CD4-positive, alpha-beta memory T cell (primary cell): Measurements from ENCODE around the gene NR1H3. TPM values are rescaled to one million over a fixed set of nuclear protein-coding genes. Genes with fewer than 3 reads are reported as not detected.

Source experiments
- CTCF ChIA-PET: fragments of 350-600 bp; sonication (Branson Sonifier 250); formaldehyde crosslinking; loops from one replicate; lab custom pipeline; 2021; ENCODE audit warnings: inconsistent platforms; ENCODE audit not compliant: partially characterized antibody; lab: Charles Lee
- POLR2A ChIA-PET: fragments of 350-600 bp; sonication (Branson Sonifier 250); formaldehyde crosslinking; loops from one replicate; lab custom pipeline; 2021; ENCODE audit not compliant: partially characterized antibody; lab: Charles Lee
- DNase-seq, 5 donors: peaks; one replicate each; pipeline versions ENCODE4 v3.0.0 to v3.0.0-alpha.2; 2020 to 2022; ENCODE audit warnings: mixed read lengths in 1 of 5
- H3K27ac ChIP-seq: one replicate; pipeline ENCODE4 v1.7.0; 2013; ENCODE audit warnings: low read depth, low read length
- H3K27me3 ChIP-seq: 2 replicates; pipeline ENCODE4 v1.7.0; 2013; ENCODE audit warnings: mild to moderate bottlenecking, low read length, moderate library complexity; ENCODE audit not compliant: insufficient read depth
- H3K36me3 ChIP-seq: 2 replicates; pipeline ENCODE4 v1.7.0; 2013; ENCODE audit warnings: mild to moderate bottlenecking, low read length, moderate library complexity; ENCODE audit not compliant: insufficient read depth
- H3K4me1 ChIP-seq: 2 replicates; pipeline ENCODE4 v1.7.0; 2013; ENCODE audit warnings: mild to moderate bottlenecking, low read length, moderate library complexity; ENCODE audit not compliant: insufficient read depth
- H3K4me3 ChIP-seq, 2 donors: one replicate each; pipeline ENCODE4 v1.7.0; 2013; ENCODE audit warnings: low read length in 2 of 2, mild to moderate bottlenecking in 1 of 2
- H3K9me3 ChIP-seq, 2 donors: one replicate each; pipeline ENCODE4 v1.7.0; 2013; ENCODE audit warnings: low read length in 2 of 2, control low read depth in 1 of 2; ENCODE audit not compliant: control insufficient read depth in 1 of 2
- H3K27ac Mint-ChIP-seq, 7 donors: one replicate each; pipeline ENCODE4 v1.8.0; 2020 to 2021; ENCODE audit warnings: mixed read lengths in 7 of 7, mild to moderate bottlenecking in 6 of 7, inconsistent platforms in 3 of 7, moderate library complexity in 3 of 7
- H3K27me3 Mint-ChIP-seq, 2 donors: one replicate each; pipeline ENCODE4 v1.8.0; 2020 to 2021; ENCODE audit warnings: mixed read lengths in 2 of 2
- H3K36me3 Mint-ChIP-seq, 2 donors: one replicate each; pipeline ENCODE4 v1.8.0; 2020 to 2021; ENCODE audit warnings: mixed read lengths in 2 of 2, inconsistent platforms in 1 of 2, mild to moderate bottlenecking in 1 of 2
- H3K4me1 Mint-ChIP-seq, 4 donors: one replicate each; pipeline ENCODE4 v1.8.0; 2020 to 2021; ENCODE audit warnings: mixed read lengths in 4 of 4, mild to moderate bottlenecking in 1 of 4
- H3K4me3 Mint-ChIP-seq, 8 donors: one replicate each; pipeline ENCODE4 v1.8.0; 2020 to 2021; ENCODE audit warnings: mixed read lengths in 8 of 8, mild to moderate bottlenecking in 7 of 8, moderate library complexity in 6 of 8, inconsistent platforms in 3 of 8
- H3K9me3 Mint-ChIP-seq, 8 donors: one replicate each; pipeline ENCODE4 v1.8.0; 2020 to 2021; ENCODE audit warnings: mixed read lengths in 8 of 8, mild to moderate bottlenecking in 5 of 8, inconsistent platforms in 3 of 8, moderate library complexity in 1 of 8
- intact Hi-C: fragments of 100-400 bp; cut with micrococcal nuclease; formaldehyde crosslinking; loops from one replicate; pipeline ENCODE4 v1.15.1; 2023
- polyA plus RNA-seq, 2 donors: library from polyadenylated mRNA; unstranded; fragments of 300-500 nt; fragmentation: Illumina TruSeq; gene quantifications; one replicate each; pipeline ENCODE4 v1.2.3, GENCODE V29; 2021
- total RNA-seq, 2 experiments: library from RNA; stranded (reverse); gene quantifications; one replicate each; pipeline ENCODE4 v1.2.3, GENCODE V29; 2021

Gene NR1H3
- total and polyA plus RNA-seq, 4 experiments from 2014 or later = 3.3 to 20.0 (median 12.8) TPM

DNA sequence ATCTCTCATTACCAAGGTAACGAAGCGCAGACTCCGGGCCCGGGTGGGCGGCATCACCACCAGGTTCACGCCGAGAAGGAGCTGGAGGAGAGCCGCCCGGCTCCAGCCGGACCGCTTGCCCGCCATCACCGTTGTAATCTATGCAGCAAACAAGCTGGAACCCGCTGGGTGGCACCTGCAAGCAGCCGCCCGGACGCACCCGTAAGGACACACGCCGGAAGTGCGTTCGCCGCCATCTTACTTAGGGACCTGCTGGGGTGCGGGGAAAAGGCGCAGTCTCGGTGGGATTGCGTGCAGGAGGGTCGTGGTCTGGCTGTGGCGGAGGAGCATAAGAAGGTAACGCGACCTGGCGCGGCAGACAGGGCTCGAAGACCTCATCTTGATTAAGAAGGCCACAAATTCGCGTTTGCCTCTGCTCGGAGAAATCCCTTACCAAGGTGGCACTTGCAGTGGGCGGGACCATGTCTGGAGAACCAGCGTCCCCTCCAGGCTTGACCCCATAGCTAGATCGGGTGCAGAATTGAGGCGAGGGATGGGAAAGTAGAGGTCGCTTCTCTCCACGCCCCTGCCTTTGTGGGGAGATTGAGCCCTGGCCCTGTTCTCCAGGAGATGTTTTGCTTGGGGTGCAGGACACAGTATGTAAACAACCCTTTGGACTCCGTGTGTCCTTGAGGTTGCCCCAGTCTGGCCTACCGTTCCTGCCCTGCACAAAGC lies 9.0 kb upstream of the NR1H3 start, which contains the start of gene ACP2:
Gene ACP2, minus strand, starts transcription at position 151 of the 714 bp plus-strand sequence. Its CDS starts 25 bp downstream, at position 126.
- intact Hi-C loops = loop anchor here (1.0 to 5.0 kb wide), 7 partner anchors 20 to 549 kb away; partner anchors contain the start of genes ARHGAP1, FNBP4, KBTBD4 and NDUFS3
- H3K27me3 Mint-ChIP-seq = no peaks in the 10 kb centered on the region

DNA sequence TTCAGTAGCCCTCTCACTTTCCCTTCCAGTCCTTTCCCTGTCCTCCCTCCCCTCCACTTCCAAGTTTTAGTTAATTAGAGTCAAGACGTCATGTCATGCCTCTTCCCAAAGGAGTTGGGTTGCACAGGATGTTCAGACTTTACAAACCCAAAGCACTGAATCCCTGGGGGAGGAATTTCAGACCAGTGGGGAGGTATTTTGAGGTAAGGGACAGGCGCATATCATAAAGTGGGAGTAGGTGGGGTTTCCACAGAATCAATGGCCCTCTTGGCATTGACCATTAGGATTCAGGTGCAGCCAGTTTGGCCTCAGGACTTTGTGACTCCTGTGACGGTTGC lies 8.4 kb upstream of the NR1H3 start:
- Histone ChIP-seq H3K27ac (peak overlapping the region; percentile 75), H3K4me3 (peak overlapping the region; percentile 89 to 94), H3K36me3 (peaks cover 18% of the 10 kb centered on the region)

More for the DNA sequence above, 9.0 kb upstream of the NR1H3 start, which contains the start of gene ACP2:
- no peaks in the 10 kb centered on the region for H3K9me3 Mint-ChIP-seq
- Histone ChIP-seq H3K4me3 (peak within 1 kb of the TSS; percentile 89 to 94), H3K36me3 (peaks cover 19% of the 10 kb centered on the region), H3K9me3 (no peaks in the 10 kb centered on the region), H3K4me1 (peaks cover 20% of the 10 kb centered on the region), H3K27ac (peak within 1 kb of the TSS; percentile 75), H3K27me3 (no peaks in the 10 kb centered on the region)
- H3K4me3 Mint-ChIP-seq = peak within 1 kb of the TSS; percentile 99 to 100 (median 99)
- H3K4me1 Mint-ChIP-seq = peaks cover 12 to 29% (median 20%) of the 10 kb centered on the region in 4 donors
- peak; percentile 87 to 90 (median 87) for DNase-seq
- peaks cover 0 to 37% of the 10 kb centered on the region in 2 donors for H3K36me3 Mint-ChIP-seq
- CTCF ChIA-PET = interaction anchor here (0.7 to 4.7 kb wide), 14 partner anchors 10 to 313 kb away, joined by 3 to 28 read pairs (median 6); partner anchors contain the start of genes CSTPP1, DDB2 and NR1H3
- POLR2A ChIA-PET = interaction anchor here (0.6 to 3.9 kb wide), 22 partner anchors 10 to 548 kb away, joined by 3 to 92 read pairs (median 6); partner anchors contain the start of genes ARFGAP2, ARHGAP1, DDB2 and KBTBD4
- H3K27ac Mint-ChIP-seq = peak within 1 kb of the TSS; percentile 91 to 99 (median 99)

DNA sequence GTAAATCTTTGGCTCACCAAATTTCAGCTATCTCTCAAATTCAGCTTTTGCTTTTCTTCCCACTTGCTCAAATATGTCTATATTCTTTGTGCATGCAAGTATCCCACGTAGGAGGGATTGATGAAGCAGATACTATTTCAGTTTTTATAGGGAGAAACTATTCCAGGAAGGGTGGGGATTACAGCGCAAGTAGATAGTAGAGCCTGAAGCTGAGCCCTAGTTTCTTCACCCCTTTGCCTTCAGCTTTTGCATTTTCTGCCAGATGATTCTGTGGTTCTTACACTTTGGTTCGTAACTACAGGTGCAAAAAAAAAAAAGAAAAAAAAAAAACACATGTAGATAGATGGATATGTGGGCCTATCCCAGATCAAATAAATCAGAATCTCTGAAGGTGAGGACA lies 6.0 kb upstream of the NR1H3 start:
- no peak for DNase-seq
- peak overlapping the region in 1 of 8 donors; percentile 20 for H3K4me3 Mint-ChIP-seq
- H3K36me3 ChIP-seq = no peaks in the 10 kb centered on the region
- H3K27ac Mint-ChIP-seq = peak overlapping the region in 1 of 7 donors; percentile 41
- no peak overlapping the region for H3K27ac ChIP-seq
- ChIA-PET POLR2A (no interaction called here), CTCF (interaction anchor here (1.3 kb wide), 1 partner anchor 72 kb away, joined by 3 read pairs; no protein-coding TSS in a partner anchor)
- peaks cover 12 to 29% (median 21%) of the 10 kb centered on the region in 4 donors for H3K4me1 Mint-ChIP-seq
- intact Hi-C loops = no loop called here
- no peaks in the 10 kb centered on the region for H3K9me3 Mint-ChIP-seq
- H3K4me3 ChIP-seq = no peak overlapping the region
- H3K27me3 Mint-ChIP-seq = no peaks in the 10 kb centered on the region
- H3K27me3 ChIP-seq = no peaks in the 10 kb centered on the region
- no peaks in the 10 kb centered on the region for H3K9me3 ChIP-seq
- peaks cover 20% of the 10 kb centered on the region for H3K4me1 ChIP-seq
- peaks cover 0 to 14% of the 10 kb centered on the region in 2 donors for H3K36me3 Mint-ChIP-seq

More for the DNA sequence above, 8.4 kb upstream of the NR1H3 start:
- Mint-ChIP-seq H3K4me1 (peaks cover 12 to 29% (median 20%) of the 10 kb centered on the region in 4 donors), H3K4me3 (peak overlapping the region; percentile 99 to 100 (median 99)), H3K9me3 (no peaks in the 10 kb centered on the region), H3K36me3 (peaks cover 0 to 32% of the 10 kb centered on the region in 2 donors), H3K27me3 (no peaks in the 10 kb centered on the region), H3K27ac (peak overlapping the region; percentile 91 to 99 (median 99))
- DNase-seq = no peak
- intact Hi-C loops = loop anchor here (5.0 kb wide), 1 partner anchor 328 kb away; the partner anchor contains the start of genes KBTBD4 and NDUFS3
- Histone ChIP-seq H3K9me3 (no peaks in the 10 kb centered on the region), H3K4me1 (peaks cover 20% of the 10 kb centered on the region), H3K27me3 (no peaks in the 10 kb centered on the region)
- ChIA-PET POLR2A (interaction anchor here (0.6 to 3.9 kb wide), 14 partner anchors 9 to 177 kb away, joined by 3 to 92 read pairs (median 10); partner anchors contain the start of genes ARFGAP2, DDB2, MADD and NR1H3), CTCF (interaction anchor here (0.8 to 4.7 kb wide), 8 partner anchors 10 to 313 kb away, joined by 3 to 28 read pairs (median 8); partner anchors contain the start of genes CSTPP1, DDB2 and NR1H3)

DNA sequence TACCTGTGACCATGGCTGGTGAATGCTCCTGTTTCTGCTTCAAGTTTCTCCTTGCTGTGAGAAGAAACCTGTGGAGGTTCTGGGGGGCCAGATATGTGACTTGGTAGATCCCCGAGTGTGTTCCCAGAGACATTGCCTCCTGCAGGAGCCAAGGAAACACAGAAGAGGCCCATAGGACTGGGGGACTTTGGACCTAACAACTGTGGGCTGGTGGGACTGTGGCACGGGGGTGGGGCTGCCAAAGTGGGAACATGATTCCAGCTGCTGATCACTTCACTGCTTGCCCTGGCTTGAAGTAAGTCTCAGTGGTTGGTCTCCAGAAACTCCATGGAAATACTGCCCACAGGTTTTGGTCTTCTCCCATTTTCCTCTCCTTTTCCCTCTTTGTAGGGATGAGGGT lies 4.1 kb upstream of the NR1H3 start:
- no peak overlapping the region for H3K4me3 Mint-ChIP-seq
- H3K9me3 Mint-ChIP-seq = no peaks in the 10 kb centered on the region
- H3K4me3 ChIP-seq = no peak overlapping the region
- no peak overlapping the region for H3K27ac Mint-ChIP-seq
- no peaks in the 10 kb centered on the region for H3K36me3 ChIP-seq
- POLR2A ChIA-PET = interaction anchor here (1.4 kb wide), 1 partner anchor 17 kb away, joined by 4 read pairs; no protein-coding TSS in a partner anchor
- peaks cover 0 to 5% of the 10 kb centered on the region in 2 donors for H3K36me3 Mint-ChIP-seq
- DNase-seq = no peak
- H3K27me3 Mint-ChIP-seq = no peaks in the 10 kb centered on the region
- H3K4me1 Mint-ChIP-seq = peaks cover 6 to 10% (median 8%) of the 10 kb centered on the region in 4 donors
- H3K27me3 ChIP-seq = no peaks in the 10 kb centered on the region
- CTCF ChIA-PET = no interaction called here
- intact Hi-C loops = no loop called here
- H3K27ac ChIP-seq = no peak overlapping the region
- no peaks in the 10 kb centered on the region for H3K9me3 ChIP-seq
- peaks cover 6% of the 10 kb centered on the region for H3K4me1 ChIP-seq

DNA sequence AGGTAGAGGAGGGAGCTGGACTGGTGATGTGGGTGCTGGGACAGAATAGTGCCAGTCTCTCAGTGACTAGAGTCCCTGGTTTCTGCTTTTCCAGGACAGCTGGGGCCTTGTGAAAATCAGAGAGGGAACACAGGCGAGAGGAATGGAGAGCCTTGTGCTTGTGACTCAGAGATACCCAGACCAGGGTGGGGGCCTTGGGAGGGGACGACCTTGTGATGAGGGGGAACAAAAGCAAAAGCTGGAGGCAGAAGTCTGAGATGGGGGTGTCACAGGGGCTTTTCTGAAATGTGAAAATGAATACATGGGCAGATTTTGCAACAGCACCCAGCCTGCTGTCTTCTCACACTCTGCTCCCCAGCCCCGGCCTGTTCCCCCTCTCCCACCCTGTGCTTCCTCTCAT lies 3.4 kb upstream of the NR1H3 start:
- no peak overlapping the region for H3K27ac Mint-ChIP-seq
- peaks cover 3 to 6% (median 4%) of the 10 kb centered on the region in 4 donors for H3K4me1 Mint-ChIP-seq
- DNase-seq = no peak
- intact Hi-C loops = no loop called here
- no peaks in the 10 kb centered on the region for H3K27me3 Mint-ChIP-seq
- H3K4me3 Mint-ChIP-seq = no peak overlapping the region
- no peaks in the 10 kb centered on the region for H3K27me3 ChIP-seq
- H3K36me3 Mint-ChIP-seq = no peaks in the 10 kb centered on the region
- H3K4me1 ChIP-seq = peaks cover 8% of the 10 kb centered on the region
- no peaks in the 10 kb centered on the region for H3K9me3 ChIP-seq
- ChIA-PET CTCF (no interaction called here), POLR2A (interaction anchor here (1.4 kb wide), 1 partner anchor 16 kb away, joined by 4 read pairs; no protein-coding TSS in a partner anchor)
- no peak overlapping the region for H3K27ac ChIP-seq
- no peaks in the 10 kb centered on the region for H3K9me3 Mint-ChIP-seq
- H3K36me3 ChIP-seq = no peaks in the 10 kb centered on the region
- H3K4me3 ChIP-seq = no peak overlapping the region

DNA sequence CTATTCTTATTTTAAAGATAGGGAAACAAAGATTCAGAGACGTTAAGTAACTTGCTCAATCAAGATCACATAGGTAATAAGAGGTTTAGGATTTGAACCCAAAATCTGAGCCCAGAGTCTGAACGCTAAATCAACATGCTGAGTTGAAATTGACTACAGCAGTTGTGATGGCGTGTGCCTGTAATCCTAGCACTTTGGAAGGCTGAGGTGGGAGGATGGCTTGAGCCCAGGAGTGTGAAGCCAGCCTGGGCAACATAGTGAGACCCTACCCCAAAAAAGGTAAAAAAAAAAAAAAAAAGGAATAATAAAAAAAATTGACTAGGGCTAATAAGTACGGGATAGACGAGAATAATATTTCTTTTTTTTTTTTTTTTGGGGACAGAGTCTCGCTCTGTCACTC lies 1.4 kb upstream of the NR1H3 start:
- Mint-ChIP-seq H3K36me3 (no peaks in the 10 kb centered on the region), H3K9me3 (no peaks in the 10 kb centered on the region), H3K27ac (no peak overlapping the region), H3K27me3 (no peaks in the 10 kb centered on the region), H3K4me1 (peaks cover 3 to 5% (median 4%) of the 10 kb centered on the region in 4 donors), H3K4me3 (no peak overlapping the region)
- CTCF ChIA-PET = no interaction called here
- H3K4me1 ChIP-seq = peaks cover 9% of the 10 kb centered on the region
- H3K9me3 ChIP-seq = no peaks in the 10 kb centered on the region
- intact Hi-C loops = no loop called here
- H3K4me3 ChIP-seq = no peak overlapping the region
- H3K36me3 ChIP-seq = no peaks in the 10 kb centered on the region
- no peak for DNase-seq
- H3K27me3 ChIP-seq = no peaks in the 10 kb centered on the region
- POLR2A ChIA-PET = interaction anchor here (2.2 kb wide), 1 partner anchor 12 kb away, joined by 6 read pairs; no protein-coding TSS in a partner anchor
- no peak overlapping the region for H3K27ac ChIP-seq

- Histone ChIP-seq H3K27ac (no peak overlapping the region), H3K36me3 (no peaks in the 10 kb centered on the region), H3K4me3 (no peak overlapping the region), H3K9me3 (no peaks in the 10 kb centered on the region), H3K27me3 (no peaks in the 10 kb centered on the region), H3K4me1 (peaks cover 9% of the 10 kb centered on the region)
- H3K4me3 Mint-ChIP-seq = no peak overlapping the region
- POLR2A ChIA-PET = interaction anchor here (1.0 to 3.1 kb wide), 4 partner anchors 9 to 79 kb away, joined by 3 to 13 read pairs (median 5); partner anchors contain the start of genes ACP2 and DDB2
- no peak overlapping the region for H3K27ac Mint-ChIP-seq
- no peak for DNase-seq
- H3K27me3 Mint-ChIP-seq = no peaks in the 10 kb centered on the region
- CTCF ChIA-PET = interaction anchor here (3.8 kb wide), 1 partner anchor 9 kb away, joined by 28 read pairs; the partner anchor contains the start of gene ACP2
- H3K9me3 Mint-ChIP-seq = no peaks in the 10 kb centered on the region
- intact Hi-C loops = no loop called here
- no peaks in the 10 kb centered on the region for H3K36me3 Mint-ChIP-seq
- peaks cover 3 to 5% (median 4%) of the 10 kb centered on the region in 4 donors for H3K4me1 Mint-ChIP-seq
Measured at GRCh38 chr11:47257177-47257516, 649 bp upstream of the NR1H3 start.
